ENCODE results near the gene IL17RE.
"Not testable (repeated sequence)": the region's sequence is repeated elsewhere in the genome, so short reads cannot be mapped to it uniquely, and the experiment has no call there.

The IL17RE gene

DNA sequence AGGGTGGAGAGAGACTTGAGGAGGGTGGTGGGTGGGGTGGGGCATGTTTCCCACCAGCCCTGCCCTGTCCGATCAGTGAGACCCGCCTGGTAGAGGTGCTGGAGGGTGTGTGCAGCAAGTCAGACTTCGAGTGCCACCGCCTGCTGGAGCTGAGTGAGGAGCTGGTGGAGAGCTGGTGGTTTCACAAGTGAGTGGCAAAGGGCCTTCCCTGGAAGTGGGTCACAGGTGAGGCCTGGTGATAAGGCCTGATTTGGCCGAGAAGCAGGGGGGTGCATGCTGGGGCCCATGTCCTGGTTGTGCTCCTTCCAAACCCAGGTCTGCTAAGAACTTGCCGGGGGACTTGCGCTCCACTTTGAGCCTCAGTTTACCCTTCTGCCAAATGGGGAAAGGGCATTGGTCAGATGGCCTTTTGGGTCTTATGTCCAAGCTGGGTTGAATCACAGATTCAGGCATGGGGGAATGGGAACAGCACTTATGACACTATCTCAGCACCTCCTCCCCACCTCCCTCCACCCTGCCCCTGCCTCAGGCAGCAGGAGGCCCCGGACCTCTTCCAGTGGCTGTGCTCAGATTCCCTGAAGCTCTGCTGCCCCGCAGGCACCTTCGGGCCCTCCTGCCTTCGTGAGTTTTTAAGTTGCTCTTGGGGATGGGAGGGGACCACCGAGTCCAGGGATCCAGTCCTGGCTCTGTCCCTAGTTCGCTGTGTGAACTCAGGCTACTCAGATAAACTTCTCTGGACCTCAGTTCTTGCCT lies 35.0 kb downstream of the IL17RE start:
- peaks cover 15% of the 10 kb centered on the region for H3K36me3 ChIP-seq (ENCODE audit: insufficient read depth, low read length)
- H3K9me3 ChIP-seq (ENCODE audit: low read length) = no peaks in the 10 kb centered on the region
- H3K4me1 ChIP-seq (ENCODE audit: insufficient read depth, low read length) = peaks cover 6% of the 10 kb centered on the region
- H2AFZ ChIP-seq (ENCODE audit: low read depth, low read length) = no peak overlapping the region
- H3K4me3 ChIP-seq (ENCODE audit: low read length) = no peak overlapping the region
- no peaks in the 10 kb centered on the region for H3K27me3 ChIP-seq (ENCODE audit: insufficient read depth, low read length)

DNA sequence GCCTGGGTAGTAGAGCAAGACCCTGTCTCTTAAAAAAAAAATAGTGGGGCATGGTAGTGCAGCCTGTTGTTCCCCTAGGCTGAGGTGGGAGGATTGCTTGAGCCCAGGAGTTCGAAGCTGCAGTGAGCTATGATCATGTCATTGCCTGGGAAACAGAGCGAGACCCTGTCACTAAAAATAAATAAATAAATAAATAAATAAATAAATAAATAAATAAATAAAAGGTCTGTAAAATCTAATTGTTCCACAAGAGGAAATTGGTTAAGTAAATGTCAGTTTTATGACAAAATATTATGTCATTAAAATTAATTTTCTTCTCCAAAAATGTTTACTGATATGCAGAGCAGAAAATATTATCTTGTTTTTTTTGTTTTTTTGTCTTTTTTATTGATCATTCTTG lies 36.3 kb downstream of the IL17RE start:
- H2AFZ ChIP-seq (ENCODE audit: low read depth, low read length) = no peak overlapping the region
- peaks cover 16% of the 10 kb centered on the region for H3K36me3 ChIP-seq (ENCODE audit: insufficient read depth, low read length)
- H3K9me3 ChIP-seq (ENCODE audit: low read length) = no peaks in the 10 kb centered on the region
- H3K27me3 ChIP-seq (ENCODE audit: insufficient read depth, low read length) = no peaks in the 10 kb centered on the region
- peaks cover 6% of the 10 kb centered on the region for H3K4me1 ChIP-seq (ENCODE audit: insufficient read depth, low read length)
- no peak overlapping the region for H3K4me3 ChIP-seq (ENCODE audit: low read length)

DNA sequence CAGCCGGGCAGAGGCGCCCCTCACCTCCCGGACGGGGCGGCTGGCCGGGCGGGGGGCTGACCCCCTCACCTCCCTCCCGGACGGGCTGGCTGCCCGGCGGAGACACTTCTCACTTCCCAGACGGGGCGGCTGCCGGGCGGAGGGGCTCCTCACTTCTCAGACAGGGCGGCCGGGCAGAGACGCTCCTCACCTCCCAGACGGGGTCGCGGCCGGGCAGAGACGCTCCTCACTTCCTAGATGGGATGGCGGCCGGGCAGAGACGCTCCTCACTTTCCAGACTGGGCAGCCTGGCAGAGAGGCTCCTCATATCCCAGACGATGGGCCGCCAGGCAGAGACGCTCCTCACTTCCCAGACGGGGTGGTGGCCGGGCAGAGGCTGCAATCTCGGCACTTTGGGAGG lies 37.3 kb downstream of the IL17RE start:
- H3K27me3 ChIP-seq (ENCODE audit: insufficient read depth, low read length); H2AFZ ChIP-seq (ENCODE audit: low read depth, low read length); H3K4me1 ChIP-seq (ENCODE audit: insufficient read depth, low read length); H3K9me3 ChIP-seq (ENCODE audit: low read length); H3K4me3 ChIP-seq (ENCODE audit: low read length): not testable (repeated sequence)
- peaks cover 24% of the 10 kb centered on the region for H3K36me3 ChIP-seq (ENCODE audit: insufficient read depth, low read length)

DNA sequence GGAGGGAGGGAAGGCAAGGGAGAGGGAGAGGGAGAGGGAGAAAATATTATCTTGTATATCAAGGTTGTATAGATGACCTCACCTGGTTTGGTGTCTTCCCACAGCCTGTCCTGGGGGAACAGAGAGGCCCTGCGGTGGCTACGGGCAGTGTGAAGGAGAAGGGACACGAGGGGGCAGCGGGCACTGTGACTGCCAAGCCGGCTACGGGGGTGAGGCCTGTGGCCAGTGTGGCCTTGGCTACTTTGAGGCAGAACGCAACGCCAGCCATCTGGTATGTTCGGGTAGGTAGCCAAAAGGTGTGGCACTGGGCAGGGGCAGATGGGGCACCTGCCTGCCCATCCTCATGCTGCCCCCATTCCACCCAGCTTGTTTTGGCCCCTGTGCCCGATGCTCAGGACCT lies 38.1 kb downstream of the IL17RE start:
- no peaks in the 10 kb centered on the region for H3K9me3 ChIP-seq (ENCODE audit: low read length)
- no peaks in the 10 kb centered on the region for H3K4me1 ChIP-seq (ENCODE audit: insufficient read depth, low read length)
- H2AFZ ChIP-seq (ENCODE audit: low read depth, low read length) = no peak overlapping the region
- no peaks in the 10 kb centered on the region for H3K27me3 ChIP-seq (ENCODE audit: insufficient read depth, low read length)
- H3K36me3 ChIP-seq (ENCODE audit: insufficient read depth, low read length) = peaks cover 24% of the 10 kb centered on the region
- no peak overlapping the region for H3K4me3 ChIP-seq (ENCODE audit: low read length)

DNA sequence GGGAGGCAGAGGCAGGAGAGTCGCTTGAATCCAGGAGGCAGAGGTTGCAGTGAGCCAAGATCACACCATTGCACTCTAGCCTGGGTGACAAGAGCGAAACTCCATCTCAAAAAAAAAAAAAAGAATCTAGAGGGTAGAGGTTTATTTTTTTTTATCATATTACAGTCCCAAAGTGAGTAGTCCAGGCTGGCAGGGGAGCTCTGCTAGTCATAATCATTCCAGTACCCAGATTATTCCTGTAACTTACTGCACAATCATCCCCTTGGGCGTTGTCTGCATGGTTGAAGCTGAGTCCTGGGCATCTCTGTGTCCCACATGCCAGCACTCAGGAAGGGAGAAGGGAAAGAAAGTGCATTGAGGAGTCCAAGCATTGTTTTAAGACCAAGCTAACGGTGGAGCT lies 39.5 kb downstream of the IL17RE start:
- Histone ChIP-seq H3K4me1 (ENCODE audit: insufficient read depth, low read length) (no peaks in the 10 kb centered on the region), H3K4me3 (ENCODE audit: low read length) (no peak overlapping the region), H2AFZ (ENCODE audit: low read depth, low read length) (no peak overlapping the region), H3K27me3 (ENCODE audit: insufficient read depth, low read length) (no peaks in the 10 kb centered on the region), H3K36me3 (ENCODE audit: insufficient read depth, low read length) (peaks cover 25% of the 10 kb centered on the region), H3K9me3 (ENCODE audit: low read length) (no peaks in the 10 kb centered on the region)

DNA sequence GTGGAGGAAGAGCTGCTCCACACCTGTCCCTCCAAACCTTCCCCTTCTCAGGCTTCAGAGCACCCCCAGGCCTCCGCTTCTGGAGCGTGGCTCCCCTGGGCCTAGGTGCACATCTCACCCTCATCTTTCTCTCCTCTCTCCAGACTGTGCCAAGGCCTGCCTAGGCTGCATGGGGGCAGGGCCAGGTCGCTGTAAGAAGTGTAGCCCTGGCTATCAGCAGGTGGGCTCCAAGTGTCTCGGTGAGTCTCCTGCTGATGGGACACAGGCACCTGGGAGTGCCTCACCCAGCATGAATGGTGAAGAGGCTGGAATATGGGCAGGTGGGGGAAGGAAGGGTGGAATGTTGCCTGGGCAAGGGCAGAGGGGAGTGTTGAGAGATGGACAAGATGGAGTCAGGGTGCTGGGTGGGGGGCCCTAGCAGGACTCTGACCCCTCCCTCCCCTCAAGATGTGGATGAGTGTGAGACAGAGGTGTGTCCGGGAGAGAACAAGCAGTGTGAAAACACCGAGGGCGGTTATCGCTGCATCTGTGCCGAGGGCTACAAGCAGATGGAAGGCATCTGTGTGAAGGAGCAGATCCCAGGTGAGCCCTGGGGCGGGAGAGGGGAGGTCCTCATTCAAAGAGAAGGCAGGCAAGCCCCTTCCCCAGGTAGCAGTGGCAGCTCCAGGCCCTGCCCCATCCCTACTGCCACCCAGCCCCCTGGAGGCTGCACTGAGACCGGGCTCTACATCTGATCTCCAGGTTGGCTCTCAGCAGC lies 40.5 kb downstream of the IL17RE start:
- no peaks in the 10 kb centered on the region for H3K9me3 ChIP-seq (ENCODE audit: low read length)
- no peaks in the 10 kb centered on the region for H3K4me1 ChIP-seq (ENCODE audit: insufficient read depth, low read length)
- H3K27me3 ChIP-seq (ENCODE audit: insufficient read depth, low read length) = no peaks in the 10 kb centered on the region
- no peak overlapping the region for H3K4me3 ChIP-seq (ENCODE audit: low read length)
- peaks cover 21% of the 10 kb centered on the region for H3K36me3 ChIP-seq (ENCODE audit: insufficient read depth, low read length)
- no peak overlapping the region for H2AFZ ChIP-seq (ENCODE audit: low read depth, low read length)

DNA sequence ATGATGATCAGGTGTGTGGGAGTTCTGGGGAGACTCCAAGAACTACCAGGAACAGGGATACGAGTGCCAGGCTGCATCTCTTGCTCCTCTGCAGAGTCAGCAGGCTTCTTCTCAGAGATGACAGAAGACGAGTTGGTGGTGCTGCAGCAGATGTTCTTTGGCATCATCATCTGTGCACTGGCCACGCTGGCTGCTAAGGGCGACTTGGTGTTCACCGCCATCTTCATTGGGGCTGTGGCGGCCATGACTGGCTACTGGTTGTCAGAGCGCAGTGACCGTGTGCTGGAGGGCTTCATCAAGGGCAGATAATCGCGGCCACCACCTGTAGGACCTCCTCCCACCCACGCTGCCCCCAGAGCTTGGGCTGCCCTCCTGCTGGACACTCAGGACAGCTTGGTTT lies 41.6 kb downstream of the IL17RE start:
- no peak overlapping the region for H2AFZ ChIP-seq (ENCODE audit: low read depth, low read length)
- H3K27me3 ChIP-seq (ENCODE audit: insufficient read depth, low read length) = no peaks in the 10 kb centered on the region
- H3K4me3 ChIP-seq (ENCODE audit: low read length) = no peak overlapping the region
- H3K4me1 ChIP-seq (ENCODE audit: insufficient read depth, low read length) = no peaks in the 10 kb centered on the region
- H3K9me3 ChIP-seq (ENCODE audit: low read length) = no peaks in the 10 kb centered on the region
- peaks cover 21% of the 10 kb centered on the region for H3K36me3 ChIP-seq (ENCODE audit: insufficient read depth, low read length)

DNA sequence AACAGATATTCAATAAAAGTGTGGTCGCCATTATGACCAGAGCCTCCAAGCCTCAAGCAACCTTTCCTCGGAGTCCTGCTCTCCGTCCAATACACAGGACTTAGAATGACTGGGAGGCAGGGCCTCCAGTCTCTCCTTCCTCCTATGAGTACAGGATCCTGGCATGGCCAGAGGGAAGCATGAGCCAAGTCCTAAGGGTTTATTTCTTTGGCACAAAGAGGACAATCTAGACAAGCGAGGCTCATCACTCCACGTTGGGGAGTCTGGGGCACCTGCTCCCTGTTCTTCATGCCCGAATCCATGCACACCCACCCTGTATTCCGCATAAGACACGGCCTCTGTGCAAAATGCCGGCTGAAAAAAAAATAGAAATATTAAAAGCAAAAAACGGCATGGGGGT lies 42.7 kb downstream of the IL17RE start:
- no peaks in the 10 kb centered on the region for H3K4me1 ChIP-seq (ENCODE audit: insufficient read depth, low read length)
- no peaks in the 10 kb centered on the region for H3K27me3 ChIP-seq (ENCODE audit: insufficient read depth, low read length)
- H3K36me3 ChIP-seq (ENCODE audit: insufficient read depth, low read length) = peaks cover 21% of the 10 kb centered on the region
- H3K9me3 ChIP-seq (ENCODE audit: low read length) = no peaks in the 10 kb centered on the region
- no peak overlapping the region for H3K4me3 ChIP-seq (ENCODE audit: low read length)
- H2AFZ ChIP-seq (ENCODE audit: low read depth, low read length) = no peak overlapping the region

DNA sequence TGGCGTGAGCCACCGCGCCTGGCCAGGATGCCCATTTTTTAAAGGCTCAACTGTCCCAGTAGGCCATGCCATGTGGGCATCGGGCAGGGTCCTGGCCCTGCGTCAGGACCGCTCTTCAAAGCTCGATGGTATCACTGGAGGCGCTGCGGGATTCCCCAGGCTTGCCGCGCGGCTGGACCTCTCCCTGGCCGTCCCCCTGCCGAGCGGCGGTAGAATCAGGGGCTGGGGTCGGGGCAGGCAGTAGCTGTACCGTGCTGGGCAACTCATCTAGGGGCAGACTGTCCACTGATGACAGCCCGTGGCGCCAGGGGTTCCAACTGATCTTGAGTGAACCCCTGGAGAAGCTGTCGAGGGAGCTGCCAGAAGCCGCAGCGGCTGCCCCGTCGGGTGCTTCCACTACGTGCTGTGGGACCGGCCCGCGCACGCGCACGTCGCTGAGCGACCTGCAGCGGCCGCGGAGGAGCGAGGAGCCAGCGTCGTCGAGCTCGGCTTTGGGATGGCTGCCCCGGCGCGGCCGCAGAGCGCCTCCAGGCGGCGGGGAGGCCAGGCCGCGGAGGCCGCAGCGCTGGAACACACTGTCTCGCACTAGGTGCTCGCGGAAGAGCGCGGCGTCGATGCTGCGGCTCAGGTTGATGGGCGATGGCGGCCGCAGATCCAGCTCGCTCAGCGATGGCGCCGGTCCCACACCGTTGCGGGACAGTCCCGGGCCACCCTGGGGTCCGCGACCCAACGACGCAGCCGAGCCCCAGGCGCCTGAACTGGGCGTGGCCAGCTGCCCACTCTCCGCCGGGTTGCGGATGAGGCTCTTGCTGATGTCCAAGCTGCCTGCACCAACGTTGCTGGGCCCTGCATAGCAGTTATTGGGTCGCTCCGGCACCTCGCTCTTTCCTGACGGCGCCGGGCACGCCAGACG lies 43.7 kb downstream of the IL17RE start:
- no peaks in the 10 kb centered on the region for H3K9me3 ChIP-seq (ENCODE audit: low read length)

DNA sequence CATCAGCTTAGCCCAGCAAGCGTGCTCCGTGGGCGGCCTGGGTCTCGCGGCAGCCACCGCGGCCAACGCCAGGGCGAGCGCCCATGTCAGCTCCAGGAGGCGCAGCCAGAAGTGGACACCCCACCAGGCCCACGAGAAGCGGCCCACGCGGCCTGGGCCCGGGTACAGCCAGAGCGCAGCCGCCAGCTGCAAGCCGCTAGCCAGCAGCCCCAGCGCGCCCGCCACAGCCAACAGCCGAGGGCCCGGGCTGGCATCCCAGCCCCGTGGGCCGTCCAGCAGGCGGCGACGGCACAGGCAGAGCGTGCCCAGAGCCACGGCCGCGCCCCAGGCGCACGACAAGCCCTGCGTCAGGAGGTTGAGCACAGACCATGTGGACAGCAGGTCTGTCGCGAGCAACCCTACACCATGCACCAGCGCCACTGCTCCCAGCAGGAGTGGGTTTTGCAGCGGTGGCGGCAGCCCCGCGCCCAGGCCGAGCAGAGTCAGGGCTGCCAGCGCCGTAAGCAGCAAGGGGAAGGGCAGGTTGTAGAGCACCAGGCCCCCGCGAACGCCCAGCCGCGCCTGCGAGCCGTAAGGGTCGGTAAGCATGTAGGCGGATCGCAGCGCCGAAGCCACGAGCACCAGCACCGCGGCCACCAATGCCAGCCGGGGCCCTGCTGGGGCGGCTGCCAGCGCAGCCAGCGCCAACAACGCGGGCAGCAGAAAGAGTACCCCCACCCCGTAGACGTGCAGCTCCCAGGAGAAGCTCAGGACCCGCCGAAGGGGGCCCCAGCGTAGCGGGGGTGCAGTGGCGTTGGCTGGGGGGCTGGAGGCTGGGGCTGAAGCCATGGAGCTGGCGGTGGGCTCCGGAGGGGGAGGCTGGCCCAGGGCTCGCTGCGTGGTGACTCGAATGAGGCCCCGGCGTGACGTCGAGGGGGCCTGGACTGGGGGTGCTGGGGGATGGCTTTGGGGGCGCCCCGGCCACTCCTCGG lies 44.7 kb downstream of the IL17RE start:
- Histone ChIP-seq H3K9me3 (ENCODE audit: low read length) (no peaks in the 10 kb centered on the region), H3K27me3 (ENCODE audit: insufficient read depth, low read length) (no peaks in the 10 kb centered on the region), H3K36me3 (ENCODE audit: insufficient read depth, low read length) (peaks cover 16% of the 10 kb centered on the region), H3K4me1 (ENCODE audit: insufficient read depth, low read length) (no peaks in the 10 kb centered on the region), H2AFZ (ENCODE audit: low read depth, low read length) (no peak overlapping the region), H3K4me3 (ENCODE audit: low read length) (no peak overlapping the region)

More for the DNA sequence above, 43.7 kb downstream of the IL17RE start:
- no peaks in the 10 kb centered on the region for H3K27me3 ChIP-seq (ENCODE audit: insufficient read depth, low read length)
- H3K4me1 ChIP-seq (ENCODE audit: insufficient read depth, low read length) = no peaks in the 10 kb centered on the region
- H2AFZ ChIP-seq (ENCODE audit: low read depth, low read length) = no peak overlapping the region
- no peak overlapping the region for H3K4me3 ChIP-seq (ENCODE audit: low read length)
- H3K36me3 ChIP-seq (ENCODE audit: insufficient read depth, low read length) = peaks cover 16% of the 10 kb centered on the region

DNA sequence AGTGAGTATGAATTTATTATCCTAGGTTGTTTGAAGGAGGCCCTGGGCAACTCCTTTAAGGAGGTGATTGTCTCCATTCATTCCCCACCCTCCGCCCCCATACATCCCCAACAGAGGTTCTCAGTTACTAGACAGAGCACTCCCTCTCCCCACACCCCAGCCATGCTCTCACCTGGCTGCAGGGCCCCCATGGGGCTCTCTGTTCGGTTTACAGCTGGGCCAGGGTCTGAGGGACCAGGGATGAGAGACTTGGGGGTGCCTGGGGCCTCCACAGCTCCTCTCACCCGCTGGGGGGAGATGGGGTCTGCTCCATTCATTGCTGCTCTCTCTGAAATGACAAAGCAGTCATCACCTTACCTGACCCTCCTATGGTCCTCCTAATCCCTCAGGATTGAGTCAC lies 45.9 kb downstream of the IL17RE start:
- no peaks in the 10 kb centered on the region for H3K4me1 ChIP-seq (ENCODE audit: insufficient read depth, low read length)
- no peak overlapping the region for H3K4me3 ChIP-seq (ENCODE audit: low read length)
- H3K9me3 ChIP-seq (ENCODE audit: low read length) = no peaks in the 10 kb centered on the region
- peaks cover 13% of the 10 kb centered on the region for H3K36me3 ChIP-seq (ENCODE audit: insufficient read depth, low read length)
- no peak overlapping the region for H2AFZ ChIP-seq (ENCODE audit: low read depth, low read length)
- H3K27me3 ChIP-seq (ENCODE audit: insufficient read depth, low read length) = no peaks in the 10 kb centered on the region

DNA sequence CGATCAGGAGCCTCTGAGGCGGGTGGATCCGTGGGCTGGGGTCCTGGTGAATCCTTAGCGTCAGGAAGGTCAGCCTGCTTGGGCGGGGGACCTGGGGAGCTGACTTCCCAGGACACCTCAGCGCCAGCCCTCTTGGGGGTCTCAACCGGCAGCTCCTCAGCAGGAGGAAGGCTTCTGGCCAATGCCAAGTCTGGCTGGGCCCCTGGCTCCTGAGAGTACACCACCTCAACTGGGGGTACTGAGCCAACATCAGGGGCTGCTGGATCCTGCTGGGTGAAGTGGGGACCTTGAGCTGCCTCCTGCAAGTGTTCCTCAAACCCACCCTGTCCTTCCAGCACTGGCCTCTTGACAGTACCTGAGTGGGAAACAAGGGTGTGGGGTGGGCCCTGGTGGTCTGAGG lies 46.5 kb downstream of the IL17RE start:
- no peaks in the 10 kb centered on the region for H3K27me3 ChIP-seq (ENCODE audit: insufficient read depth, low read length)
- H3K36me3 ChIP-seq (ENCODE audit: insufficient read depth, low read length) = peaks cover 10% of the 10 kb centered on the region
- no peaks in the 10 kb centered on the region for H3K4me1 ChIP-seq (ENCODE audit: insufficient read depth, low read length)
- no peak overlapping the region for H2AFZ ChIP-seq (ENCODE audit: low read depth, low read length)
- no peaks in the 10 kb centered on the region for H3K9me3 ChIP-seq (ENCODE audit: low read length)
- H3K4me3 ChIP-seq (ENCODE audit: low read length) = no peak overlapping the region
